ENCODE measurements around the gene TRDN.
"Not testable (repeated sequence)": the region's sequence is repeated elsewhere in the genome, so short reads cannot be mapped to it uniquely, and the experiment has no call there.

Gene TRDN

GRCh38 chr6:123509112-123509511, 127.6 kb downstream of the TRDN start:
- TF ChIP-seq, protein P1, sequence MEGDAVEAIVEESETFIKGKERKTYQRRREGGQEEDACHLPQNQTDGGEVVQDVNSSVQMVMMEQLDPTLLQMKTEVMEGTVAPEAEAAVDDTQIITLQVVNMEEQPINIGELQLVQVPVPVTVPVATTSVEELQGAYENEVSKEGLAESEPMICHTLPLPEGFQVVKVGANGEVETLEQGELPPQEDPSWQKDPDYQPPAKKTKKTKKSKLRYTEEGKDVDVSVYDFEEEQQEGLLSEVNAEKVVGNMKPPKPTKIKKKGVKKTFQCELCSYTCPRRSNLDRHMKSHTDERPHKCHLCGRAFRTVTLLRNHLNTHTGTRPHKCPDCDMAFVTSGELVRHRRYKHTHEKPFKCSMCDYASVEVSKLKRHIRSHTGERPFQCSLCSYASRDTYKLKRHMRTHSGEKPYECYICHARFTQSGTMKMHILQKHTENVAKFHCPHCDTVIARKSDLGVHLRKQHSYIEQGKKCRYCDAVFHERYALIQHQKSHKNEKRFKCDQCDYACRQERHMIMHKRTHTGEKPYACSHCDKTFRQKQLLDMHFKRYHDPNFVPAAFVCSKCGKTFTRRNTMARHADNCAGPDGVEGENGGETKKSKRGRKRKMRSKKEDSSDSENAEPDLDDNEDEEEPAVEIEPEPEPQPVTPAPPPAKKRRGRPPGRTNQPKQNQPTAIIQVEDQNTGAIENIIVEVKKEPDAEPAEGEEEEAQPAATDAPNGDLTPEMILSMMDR (IDR thresholded peaks at IDR 0.05; ENCODE audit: borderline replicate concordance, control extremely low read depth, extremely low read depth, insufficient read depth, missing control alignments): no peak
- DNase-seq (ENCODE audit: low spot score): no peak
- in situ Hi-C loops (cut with MboI; ENCODE audit: low sequenced_read_pairs, unreplicated experiment): no loop called here

GRCh38 chr6:123508290-123508689, 128.5 kb downstream of the TRDN start:
- TF ChIP-seq, protein P1 (IDR thresholded peaks at IDR 0.05; ENCODE audit: borderline replicate concordance, control extremely low read depth, extremely low read depth, insufficient read depth, missing control alignments): no peak
- in situ Hi-C loops (cut with MboI; ENCODE audit: low sequenced_read_pairs, unreplicated experiment): no loop called here
- no peak for DNase-seq (ENCODE audit: low spot score)

- no peak for DNase-seq (ENCODE audit: low spot score)
- TF ChIP-seq, protein P1 (IDR thresholded peaks at IDR 0.05; ENCODE audit: borderline replicate concordance, control extremely low read depth, extremely low read depth, insufficient read depth, missing control alignments): no peak
- in situ Hi-C loops (cut with MboI; ENCODE audit: low sequenced_read_pairs, unreplicated experiment): no loop called here
Observed at GRCh38 chr6:123507582-123507981, 129.2 kb downstream of the TRDN start.

DNA sequence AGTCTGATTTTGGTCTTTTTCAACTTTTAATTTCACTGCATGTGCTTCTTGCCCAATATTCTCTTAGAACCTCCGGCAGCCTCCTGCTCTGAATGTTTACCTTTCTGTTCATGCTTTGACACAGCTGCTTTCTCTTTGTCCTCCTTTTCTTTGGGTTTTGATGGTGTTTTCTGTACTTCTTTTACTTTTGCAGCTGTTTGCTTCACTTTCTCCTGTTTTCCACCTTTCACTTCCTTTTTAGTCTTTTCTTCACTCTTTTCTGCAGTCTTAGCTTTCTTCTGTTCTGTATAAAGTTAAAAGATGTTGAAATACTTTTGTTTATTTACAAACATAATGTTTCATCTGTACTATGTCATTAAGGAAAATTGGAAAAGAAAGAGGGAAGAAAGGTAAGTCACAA, 133.1 kb downstream of the TRDN start:
- in situ Hi-C loops (cut with MboI; ENCODE audit: low sequenced_read_pairs, unreplicated experiment): no loop called here
- TF ChIP-seq, protein P1 (IDR thresholded peaks at IDR 0.05; ENCODE audit: borderline replicate concordance, control extremely low read depth, extremely low read depth, insufficient read depth, missing control alignments): no peak
- DNase-seq (ENCODE audit: low spot score): no peak

DNA sequence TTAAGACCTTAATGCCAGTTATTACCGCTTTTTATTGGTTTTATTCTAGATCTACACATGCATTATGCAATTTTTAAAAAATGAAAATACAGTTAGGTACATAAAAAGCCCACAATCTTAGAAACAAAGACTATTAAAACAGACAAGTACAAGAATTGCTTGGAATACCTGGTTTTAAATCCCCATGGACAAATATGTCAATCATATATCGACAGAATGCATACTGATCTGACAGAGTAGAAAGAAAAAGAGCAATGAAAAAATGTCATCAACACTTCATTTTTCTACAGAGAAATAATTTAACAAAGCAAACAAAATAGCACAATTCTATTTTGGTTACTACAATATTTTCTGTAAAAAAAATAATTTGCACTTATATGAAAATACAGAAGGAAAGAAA, 139.7 kb downstream of the TRDN start:
- in situ Hi-C loops (cut with MboI; ENCODE audit: low sequenced_read_pairs, unreplicated experiment): no loop called here
- DNase-seq (ENCODE audit: low spot score): no peak
- TF ChIP-seq, protein P1 (IDR thresholded peaks at IDR 0.05; ENCODE audit: borderline replicate concordance, control extremely low read depth, extremely low read depth, insufficient read depth, missing control alignments): no peak

GRCh38 chr6:123489589-123489988, 147.2 kb downstream of the TRDN start:
- no peak for DNase-seq (ENCODE audit: low spot score)
- in situ Hi-C loops (cut with MboI; ENCODE audit: low sequenced_read_pairs, unreplicated experiment): no loop called here
- TF ChIP-seq, protein P1 (IDR thresholded peaks at IDR 0.05; ENCODE audit: borderline replicate concordance, control extremely low read depth, extremely low read depth, insufficient read depth, missing control alignments): no peak

GRCh38 chr6:123480986-123481385, 155.8 kb downstream of the TRDN start:
- TF ChIP-seq, protein P1 (IDR thresholded peaks at IDR 0.05; ENCODE audit: borderline replicate concordance, control extremely low read depth, extremely low read depth, insufficient read depth, missing control alignments): no peak
- DNase-seq (ENCODE audit: low spot score): no peak
- in situ Hi-C loops (cut with MboI; ENCODE audit: low sequenced_read_pairs, unreplicated experiment): no loop called here

GRCh38 chr6:123472025-123472702, 164.6 kb downstream of the TRDN start:
- in situ Hi-C loops (cut with MboI; ENCODE audit: low sequenced_read_pairs, unreplicated experiment); DNase-seq (ENCODE audit: low spot score): not testable (repeated sequence)

Data from GM13976 (cell line).